ENCODE measurements around the gene FKBP11. TPM values are rescaled to one million over a fixed set of nuclear protein-coding genes. Genes with fewer than 3 reads are reported as not detected.
A peak's percentile ranks its signal among the peaks of the same experiment; 100 is the strongest.

FKBP11 gene
- total and polyA plus RNA-seq, 2 of the 13 experiments (the other 11 are each of a cell fraction or from before 2014, with no cell fraction given): 15.5 to 19.4 TPM

GRCh38 chr12:48958049-48958388 is 32.7 kb upstream of the FKBP11 start:
- peaks cover 0 to 8% of the 10 kb centered on the region in 2 experiments; a peak in 2 of 5 replicates for H3K36me3 ChIP-seq (replicated peaks in 1 of 2; ENCODE audit: control insufficient read depth in 1 of 2, insufficient read depth in 2 of 2, low read length in 2 of 2)
- H3K79me2 ChIP-seq (ENCODE audit: insufficient read depth, low read length): peaks cover 34% of the 10 kb centered on the region
- H3K27me3 ChIP-seq (ENCODE audit: control insufficient read depth in 1 of 2, insufficient read depth in 2 of 2, low read length in 2 of 2): 0 out of 5 replicates have a peak, but pooled peaks cover 0 to 3% of the 10 kb centered on the region in 2 experiments
- TF ChIP-seq ZNF451 (CRISPR knock-in tag; IDR thresholded peaks at IDR 0.05): no peak
- TF ChIP-seq ZBTB4 (CRISPR knock-in tag; IDR thresholded peaks at IDR 0.05; ENCODE audit: borderline replicate concordance): no peak
- no peak for TF ChIP-seq FOXK2 (IDR thresholded peaks at IDR 0.05)
- no peak for TF ChIP-seq GATAD2A (CRISPR knock-in tag; IDR thresholded peaks at IDR 0.05)
- TF ChIP-seq MZF1 (CRISPR knock-in tag; IDR thresholded peaks at IDR 0.05; ENCODE audit: borderline replicate concordance): no peak
- TF ChIP-seq HES4 (CRISPR knock-in tag; IDR thresholded peaks at IDR 0.05; ENCODE audit: borderline replicate concordance): no peak
- TF ChIP-seq BORCS8-MEF2B (CRISPR knock-in tag; IDR thresholded peaks at IDR 0.05): no peak
- TF ChIP-seq MED8 (CRISPR knock-in tag; IDR thresholded peaks at IDR 0.05; ENCODE audit: insufficient replicate concordance): no peak
- no peak for TF ChIP-seq ZGPAT (CRISPR knock-in tag; IDR thresholded peaks at IDR 0.05)
- TF ChIP-seq ERF (CRISPR knock-in tag; IDR thresholded peaks at IDR 0.05): no peak
- TF ChIP-seq HNRNPH1 (optimal IDR thresholded peaks at IDR 0.05; ENCODE audit: low read depth, low read length): no peak
- peak overlapping the region; percentile 39; the same call in 1 of the 2 replicates for H3K9ac ChIP-seq (ENCODE audit: insufficient read depth, low read depth, low read length)
- no TSS peak for BruUV-seq (replicated peaks)
- intact Hi-C loops (cut with micrococcal nuclease; ENCODE audit: unreplicated experiment) (loop anchor here (5.0 kb wide), 1 partner anchor 1974 kb away; no protein-coding TSS in a partner anchor), in situ Hi-C loops (cut with HindIII; ENCODE audit: extremely low pct_ligation_motif_present, low pct_unique_long_range_greater_than_20kb) (no loop called here)
- peaks cover 32% of the 10 kb centered on the region for H3K4me1 ChIP-seq (ENCODE audit: insufficient read depth, low read length)
- no peaks in the 10 kb centered on the region for H3K9me3 ChIP-seq (ENCODE audit: low read length)
- CTCF ChIA-PET (ENCODE audit: low intra/inter-chr PET ratio, low total read pairs): no interaction called here
- DNase-seq (ENCODE audit: low spot score) (no peak), FAIRE-seq (no peak), ATAC-seq (no peak)
- H3K4me3 ChIP-seq (replicated peaks in 1 of 3; ENCODE audit: insufficient read depth in 1 of 3, low read depth in 2 of 3, low read length in 3 of 3): peak overlapping the region; percentile 85 to 98 (median 96)
- H4K20me1 ChIP-seq (ENCODE audit: insufficient read depth, low read length): peaks cover 6% of the 10 kb centered on the region; the same call in 1 of the 2 replicates
- POLR2A ChIA-PET: interaction anchor here (0.9 to 1.4 kb wide), 7 partner anchors 11 to 169 kb away, joined by 3 to 7 read pairs (median 6); partner anchors contain the start of genes ADCY6, DDN and RND1
- 6% methylated on average over 3 of the region's 3 CpGs for WGBS (ENCODE audit: low lambda C conversion rate)
- H2AFZ ChIP-seq (ENCODE audit: low read length): peak overlapping the region; percentile 28
- H3K27ac ChIP-seq (ENCODE audit: extremely low read length, insufficient read depth, low read length): no peak overlapping the region
- peak overlapping the region; percentile 94 for H3K4me2 ChIP-seq (ENCODE audit: low read depth, low read length)
